OCI-LY7 (cell line): ENCODE results near the gene OR4K15. TPM values are rescaled to one million over a fixed set of nuclear protein-coding genes. Genes with fewer than 3 reads are reported as not detected.

Source experiments
- BruUV-seq: library from RNA; stranded (reverse); fragments of 400-500 nt; replicated peaks from 2 replicates; lab custom pipeline; 2021; lab: Mats Ljungman, UMichigan
- CTCF ChIA-PET: fragments of 300-600 bp; sonication (Branson Sonifier 250); formaldehyde crosslinking; loops from one replicate; lab custom pipeline; 2022; ENCODE audit warnings: antibody characterized with exemption; ENCODE audit not compliant: unreplicated experiment; lab: Charles Lee
- POLR2A ChIA-PET: fragments of 300-600 bp; sonication (Branson Sonifier 250); formaldehyde crosslinking; loops from one replicate; lab custom pipeline; 2022; ENCODE audit warnings: antibody characterized with exemption; lab: Charles Lee
- DNase-seq: peaks from one replicate; pipeline ENCODE4 v3.0.0-alpha.2; 2015; ENCODE audit warnings: low spot score
- H2AFZ ChIP-seq: fragments of 200-600 bp; sonication (generic), shearing (Covaris generic); 2 replicates; pipeline ENCODE4 v1.6.1; 2014; ENCODE audit warnings: mild to moderate bottlenecking, antibody characterized with exemption, low read length, moderate library complexity
- H3K27ac ChIP-seq: fragments of 200-600 bp; sonication (generic); 2 replicates; pipeline ENCODE4 v1.5.1; 2014; ENCODE audit warnings: mixed run types, low read depth, mild to moderate bottlenecking, moderate library complexity, low read length, inconsistent platforms; ENCODE audit not compliant: poor library complexity, severe bottlenecking
- H3K36me3 ChIP-seq: fragments of 200-600 bp; sonication (generic); 2 replicates; pipeline ENCODE4 v1.6.1; 2014; ENCODE audit warnings: mild to moderate bottlenecking, antibody characterized with exemption, low read length, moderate library complexity, mixed read lengths; ENCODE audit not compliant: insufficient read depth
- H3K4me1 ChIP-seq: fragments of 200-600 bp; sonication (generic); 2 replicates; pipeline ENCODE4 v1.5.1; 2014; ENCODE audit warnings: mild to moderate bottlenecking, low read length; ENCODE audit not compliant: insufficient read depth, poor library complexity, severe bottlenecking
- H3K4me2 ChIP-seq: fragments of 200-600 bp; sonication (generic); 2 replicates; pipeline ENCODE4 v1.6.1; 2014; ENCODE audit warnings: mild to moderate bottlenecking, low read length
- H3K4me3 ChIP-seq: fragments of 200-600 bp; sonication (generic); 2 replicates; pipeline ENCODE4 v1.5.1; 2014; ENCODE audit warnings: mild to moderate bottlenecking, low read depth, low read length; ENCODE audit not compliant: poor library complexity, severe bottlenecking
- H3K79me2 ChIP-seq: fragments of 200-600 bp; sonication (generic); 2 replicates; pipeline ENCODE4 v1.6.1; 2016; ENCODE audit warnings: low read depth, mild to moderate bottlenecking, low read length, moderate library complexity, mixed read lengths; ENCODE audit not compliant: insufficient read depth
- H3K9me2 ChIP-seq: fragments of 200-600 bp; sonication (generic); 2 replicates; pipeline ENCODE4 v1.6.1; 2016; ENCODE audit warnings: mild to moderate bottlenecking, low read length, mixed read lengths; ENCODE audit not compliant: insufficient read depth
- H3K9me3 ChIP-seq: fragments of 200-600 bp; sonication (generic); 2 replicates; pipeline ENCODE4 v1.6.1; 2014; ENCODE audit warnings: mild to moderate bottlenecking, mixed run types, low read length, mixed read lengths
- H4K20me1 ChIP-seq: fragments of 200-600 bp; sonication (generic); 2 replicates; pipeline ENCODE4 v1.6.1; 2014; ENCODE audit warnings: mild to moderate bottlenecking, antibody characterized with exemption, low read length, moderate library complexity, mixed read lengths; ENCODE audit not compliant: insufficient read depth
- EZH2phosphoT487 ChIP-seq: fragments of 200-600 bp; sonication (generic); IDR thresholded peaks from 2 replicates; pipeline ENCODE4 v1.6.1; 2018; ENCODE audit warnings: low read depth, borderline replicate concordance, mild to moderate bottlenecking, mixed run types, antibody characterized with exemption, low read length, moderate library complexity, mixed read lengths
- intact Hi-C: fragments of 100-400 bp; cut with micrococcal nuclease; formaldehyde crosslinking; loops from one replicate; pipeline ENCODE4 v1.10.0; 2022; ENCODE audit not compliant: unreplicated experiment
- total RNA-seq, 2 experiments: library from RNA; depleted of rRNA in 1 of 2; stranded (reverse); fragments of >200 nt in 1 of 2; shearing (Covaris generic) in 1 of 2; gene quantifications; 2 replicates each; pipeline ENCODE4 v1.2.3, GENCODE V29; 2014 to 2022
- TF ChIP-seq, protein P1 (sequence below): fragments of 200-600 bp; sonication (generic); conservative IDR thresholded peaks from 2 replicates; pipeline ENCODE4 v1.5.1; 2014; ENCODE audit warnings: mild to moderate bottlenecking, antibody characterized with exemption, low read length, moderate library complexity, mixed read lengths

OR4K15 gene
- total RNA-seq, 2 experiments from 2014 or later: not detected

DNA sequence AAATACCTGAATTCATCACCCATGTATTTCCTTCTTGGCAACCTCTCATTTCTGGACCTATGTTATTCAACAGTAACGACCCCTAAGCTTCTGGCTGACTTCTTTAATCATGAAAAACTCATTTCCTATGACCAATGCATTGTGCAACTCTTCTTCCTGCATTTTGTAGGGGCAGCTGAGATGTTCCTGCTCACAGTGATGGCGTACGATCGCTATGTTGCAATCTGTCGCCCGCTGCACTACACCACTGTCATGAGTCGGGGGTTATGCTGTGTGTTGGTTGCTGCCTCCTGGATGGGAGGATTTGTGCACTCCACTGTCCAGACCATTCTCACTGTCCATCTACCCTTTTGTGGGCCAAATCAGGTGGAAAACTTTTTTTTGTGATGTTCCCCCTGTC is 26.9 kb downstream of the OR4K15 start:
- no peaks in the 10 kb centered on the region for H3K9me3 ChIP-seq
- no peaks in the 10 kb centered on the region for H4K20me1 ChIP-seq
- ChIA-PET CTCF (no interaction called here), POLR2A (no interaction called here)
- intact Hi-C loops: no loop called here
- no peak overlapping the region for H3K27ac ChIP-seq
- no peak for DNase-seq
- H3K4me3 ChIP-seq: no peak overlapping the region
- TF ChIP-seq, protein P1, sequence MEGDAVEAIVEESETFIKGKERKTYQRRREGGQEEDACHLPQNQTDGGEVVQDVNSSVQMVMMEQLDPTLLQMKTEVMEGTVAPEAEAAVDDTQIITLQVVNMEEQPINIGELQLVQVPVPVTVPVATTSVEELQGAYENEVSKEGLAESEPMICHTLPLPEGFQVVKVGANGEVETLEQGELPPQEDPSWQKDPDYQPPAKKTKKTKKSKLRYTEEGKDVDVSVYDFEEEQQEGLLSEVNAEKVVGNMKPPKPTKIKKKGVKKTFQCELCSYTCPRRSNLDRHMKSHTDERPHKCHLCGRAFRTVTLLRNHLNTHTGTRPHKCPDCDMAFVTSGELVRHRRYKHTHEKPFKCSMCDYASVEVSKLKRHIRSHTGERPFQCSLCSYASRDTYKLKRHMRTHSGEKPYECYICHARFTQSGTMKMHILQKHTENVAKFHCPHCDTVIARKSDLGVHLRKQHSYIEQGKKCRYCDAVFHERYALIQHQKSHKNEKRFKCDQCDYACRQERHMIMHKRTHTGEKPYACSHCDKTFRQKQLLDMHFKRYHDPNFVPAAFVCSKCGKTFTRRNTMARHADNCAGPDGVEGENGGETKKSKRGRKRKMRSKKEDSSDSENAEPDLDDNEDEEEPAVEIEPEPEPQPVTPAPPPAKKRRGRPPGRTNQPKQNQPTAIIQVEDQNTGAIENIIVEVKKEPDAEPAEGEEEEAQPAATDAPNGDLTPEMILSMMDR: no peak
- TF ChIP-seq EZH2phosphoT487: no peak
- H2AFZ ChIP-seq: no peak overlapping the region
- no peak overlapping the region for H3K4me2 ChIP-seq
- H3K36me3 ChIP-seq: no peaks in the 10 kb centered on the region
- no peaks in the 10 kb centered on the region for H3K4me1 ChIP-seq
- no TSS peak for BruUV-seq
- H3K79me2 ChIP-seq: no peaks in the 10 kb centered on the region
- no peaks in the 10 kb centered on the region for H3K9me2 ChIP-seq

DNA sequence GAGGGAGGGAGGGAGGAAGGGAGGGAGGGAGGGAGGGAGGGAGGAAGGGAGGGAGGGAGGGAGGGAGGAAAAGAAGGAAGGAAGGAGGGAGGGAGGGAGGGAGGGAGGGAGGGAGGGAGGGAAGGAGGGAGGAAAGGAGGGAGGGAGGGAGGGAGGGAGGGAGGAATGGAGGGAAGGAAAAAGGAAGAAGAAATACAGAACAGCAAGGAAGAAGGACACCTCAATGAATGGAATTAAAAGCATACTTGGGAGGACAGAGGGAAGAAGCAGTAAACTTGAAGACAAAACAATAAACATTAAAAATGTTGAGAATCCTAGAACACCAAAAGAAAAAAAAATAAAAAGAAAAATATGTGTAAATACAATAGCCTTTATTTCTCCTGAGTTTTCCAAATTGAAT is 32.8 kb downstream of the OR4K15 start:
- Histone ChIP-seq H4K20me1 (no peaks in the 10 kb centered on the region), H3K27ac (no peak overlapping the region), H3K9me2 (no peaks in the 10 kb centered on the region), H3K79me2 (no peaks in the 10 kb centered on the region), H2AFZ (no peak overlapping the region), H3K4me1 (no peaks in the 10 kb centered on the region), H3K36me3 (no peaks in the 10 kb centered on the region), H3K9me3 (no peaks in the 10 kb centered on the region), H3K4me3 (no peak overlapping the region), H3K4me2 (no peak overlapping the region)
- intact Hi-C loops: no loop called here
- POLR2A ChIA-PET: no interaction called here
- no TSS peak for BruUV-seq
- CTCF ChIA-PET: no interaction called here
- no peak for DNase-seq
- TF ChIP-seq, protein P1: no peak
- TF ChIP-seq EZH2phosphoT487: no peak

DNA sequence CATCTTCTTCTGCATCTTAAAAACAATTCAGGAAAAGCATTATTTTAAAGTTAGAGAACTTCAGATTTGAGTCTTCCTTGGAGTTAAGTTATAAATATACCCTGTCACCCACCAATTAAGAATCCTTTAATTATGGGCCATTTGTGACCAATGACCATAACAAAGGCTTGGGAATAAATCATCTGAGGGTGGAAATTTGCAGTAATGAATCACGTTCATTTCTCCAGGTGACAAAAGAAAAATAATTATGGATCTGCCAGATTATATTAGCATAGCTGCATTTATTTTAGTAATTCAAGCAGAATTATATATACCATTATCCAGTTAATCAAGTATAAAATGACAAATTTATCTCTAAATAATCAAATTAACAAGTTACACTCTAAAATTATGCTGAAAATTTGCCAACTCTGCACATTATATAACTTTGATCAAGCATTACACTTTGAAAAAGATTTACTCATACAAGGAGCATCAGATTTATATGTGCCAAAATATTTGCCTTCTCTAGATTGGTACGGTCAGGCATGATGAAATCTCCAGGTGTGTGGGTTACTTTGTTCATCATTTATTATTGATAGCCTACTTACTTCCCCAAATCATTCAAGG is 44.0 kb downstream of the OR4K15 start, which contains the start of gene OR4K14:
OR4K14 (minus strand) TSS at position 51 of the 609 bp plus-strand sequence. CDS start 4,114 bp downstream, outside the sequence.
- CTCF ChIA-PET: no interaction called here
- DNase-seq: no peak

More for the DNA sequence above, 44.0 kb downstream of the OR4K15 start, which contains the start of gene OR4K14:
- H3K9me2 ChIP-seq: no peaks in the 10 kb centered on the region
- POLR2A ChIA-PET: no interaction called here
- intact Hi-C loops: no loop called here
- no peaks in the 10 kb centered on the region for H3K9me3 ChIP-seq
- H3K27ac ChIP-seq: no peak within 1 kb of the TSS
- no peaks in the 10 kb centered on the region for H4K20me1 ChIP-seq
- no peak within 1 kb of the TSS for H2AFZ ChIP-seq
- no peak within 1 kb of the TSS for H3K4me3 ChIP-seq
- no TSS peak for BruUV-seq
- H3K36me3 ChIP-seq: no peaks in the 10 kb centered on the region
- H3K4me2 ChIP-seq: no peak within 1 kb of the TSS
- TF ChIP-seq, protein P1: no peak
- TF ChIP-seq EZH2phosphoT487: no peak
- no peaks in the 10 kb centered on the region for H3K79me2 ChIP-seq
- H3K4me1 ChIP-seq: no peaks in the 10 kb centered on the region
